Measurements from ENCODE around the gene DNAJC15. TPM values are rescaled to one million over a fixed set of nuclear protein-coding genes. Genes with fewer than 3 reads are reported as not detected.
"Not testable (repeated sequence)": the region's sequence is repeated elsewhere in the genome, so short reads cannot be mapped to it uniquely, and the experiment has no call there.

The DNAJC15 gene
- total RNA-seq, 1 donor from 2014 or later: 5.3 TPM

DNA sequence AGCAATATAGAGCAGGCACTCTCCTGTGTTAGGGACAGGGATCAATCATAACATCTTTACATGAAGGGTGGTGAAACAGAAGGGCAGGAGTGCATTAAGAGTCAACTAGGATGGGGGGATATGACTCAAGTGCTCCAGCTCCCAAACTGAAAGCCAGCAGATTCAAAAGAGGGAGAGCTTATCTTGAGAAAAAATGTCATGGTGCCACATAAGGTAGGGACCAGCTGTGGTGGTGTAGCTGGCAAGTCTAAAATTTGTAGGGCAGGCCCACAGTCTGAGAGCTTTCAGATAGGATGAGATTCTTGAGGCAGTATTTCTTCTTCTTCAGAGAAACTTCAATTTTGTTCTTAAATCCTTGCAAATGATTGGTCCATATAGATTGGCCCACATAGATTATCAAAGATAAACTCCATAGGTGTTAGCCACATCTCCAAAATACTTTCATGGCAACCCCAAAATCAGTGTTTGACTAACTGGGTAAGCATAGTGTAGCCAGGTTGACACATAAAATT is 19.1 kb downstream of the DNAJC15 start:
- no peak for DNase-seq (ENCODE audit: extremely low read depth, low read depth, low spot score)

DNA sequence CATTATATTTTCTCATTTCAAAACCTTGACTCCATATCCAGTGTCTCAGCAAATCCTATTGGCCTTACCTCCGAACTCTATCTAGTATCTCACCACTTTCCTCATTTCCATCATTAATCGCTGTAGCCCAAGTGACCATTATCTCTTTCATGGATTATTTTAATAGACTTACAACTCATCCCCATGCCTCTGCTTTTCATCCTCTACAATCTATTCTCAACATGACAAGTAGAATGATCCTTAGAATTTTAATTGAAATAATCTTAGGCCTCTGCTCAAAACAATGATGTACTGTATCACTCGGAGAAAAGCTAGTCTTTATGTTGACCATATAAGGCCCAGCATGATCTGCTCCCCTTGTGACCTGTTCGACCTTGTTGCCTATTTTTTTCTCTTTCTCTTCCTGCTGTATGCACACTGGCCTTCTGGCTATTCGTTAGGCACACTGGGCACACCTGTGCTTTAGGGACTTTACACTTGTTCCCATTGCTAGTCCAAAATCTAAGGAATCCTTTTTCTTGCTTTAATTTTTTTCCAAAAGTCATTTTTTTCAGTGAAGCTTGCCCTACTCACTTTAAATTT is 21.4 kb downstream of the DNAJC15 start:
- no peak for DNase-seq (ENCODE audit: extremely low read depth, low read depth, low spot score)

DNA sequence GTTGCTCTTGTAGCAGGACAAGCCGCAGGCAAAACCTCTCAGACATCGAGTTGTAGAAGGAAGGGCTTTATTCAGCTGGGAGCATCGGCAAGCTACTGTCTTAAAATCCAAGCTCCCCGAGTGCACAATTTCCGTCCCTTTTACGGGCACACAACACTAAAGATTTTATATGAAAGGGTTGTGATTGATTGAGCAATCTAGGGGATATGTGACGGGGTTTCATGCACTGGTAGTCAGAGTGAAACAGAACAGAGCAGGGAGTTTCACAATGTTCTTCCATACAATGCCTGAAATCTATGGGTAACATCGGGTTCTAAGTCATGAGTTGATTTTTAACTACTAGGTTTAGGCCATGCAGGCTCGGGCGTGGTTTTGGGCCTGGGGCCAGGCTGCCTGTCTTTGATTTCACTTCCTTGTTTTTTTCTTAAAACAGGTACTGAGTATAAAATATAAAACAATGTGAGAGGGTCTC is 22.0 kb downstream of the DNAJC15 start:
- DNase-seq (ENCODE audit: extremely low read depth, low read depth, low spot score): not testable (repeated sequence)

GRCh38 chr13:43046259-43046658 is 22.9 kb downstream of the DNAJC15 start:
- no peak for DNase-seq (ENCODE audit: extremely low read depth, low read depth, low spot score)

DNA sequence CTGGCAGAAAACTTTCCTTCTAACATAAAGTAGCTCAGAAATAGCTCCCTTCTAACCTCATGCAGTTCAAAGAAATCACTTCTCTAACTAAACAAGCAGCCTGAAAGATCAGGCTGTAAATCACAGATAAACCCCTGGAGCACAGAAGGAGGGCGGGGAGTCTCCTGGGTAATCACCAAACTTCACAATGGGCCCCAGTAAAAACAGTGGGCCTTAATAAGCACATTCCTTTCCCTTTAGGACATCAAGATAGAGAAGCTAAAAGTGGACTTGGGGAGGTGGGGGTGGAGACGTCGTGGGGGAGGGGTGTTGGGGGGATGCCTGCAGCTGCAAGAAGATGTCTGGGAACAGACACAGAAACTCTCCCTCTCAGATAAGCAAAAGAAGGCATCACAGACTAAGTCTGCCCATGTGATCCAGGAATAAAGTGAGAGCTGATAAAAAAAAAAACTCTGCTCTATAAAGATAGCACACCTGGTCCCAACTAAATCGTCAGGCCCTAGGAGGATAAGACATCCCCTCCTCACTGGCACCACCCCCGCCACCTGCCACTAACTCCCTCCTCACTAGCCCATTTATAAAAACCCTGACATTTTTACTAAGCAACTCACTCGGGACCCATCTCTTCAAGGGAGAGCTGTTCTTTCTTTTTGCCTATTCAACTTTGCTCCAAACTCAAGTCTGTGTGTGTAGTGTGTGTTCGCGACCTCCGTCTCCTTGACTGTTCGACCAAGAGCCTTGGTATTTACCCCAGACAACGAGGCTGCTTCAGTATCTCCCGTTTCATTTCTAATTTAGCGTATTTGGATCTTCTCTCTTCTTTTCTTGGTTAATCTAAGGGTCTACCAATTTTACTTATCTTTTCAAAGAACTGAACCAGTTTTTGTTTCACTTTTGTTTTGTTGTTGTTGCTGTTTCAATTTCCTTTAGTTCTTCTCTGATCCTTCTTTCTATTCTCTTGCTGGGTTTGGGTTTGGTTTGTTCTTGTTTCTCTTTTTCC is 31.7 kb downstream of the DNAJC15 start:
- DNase-seq (ENCODE audit: extremely low read depth, low read depth, low spot score): no peak

DNA sequence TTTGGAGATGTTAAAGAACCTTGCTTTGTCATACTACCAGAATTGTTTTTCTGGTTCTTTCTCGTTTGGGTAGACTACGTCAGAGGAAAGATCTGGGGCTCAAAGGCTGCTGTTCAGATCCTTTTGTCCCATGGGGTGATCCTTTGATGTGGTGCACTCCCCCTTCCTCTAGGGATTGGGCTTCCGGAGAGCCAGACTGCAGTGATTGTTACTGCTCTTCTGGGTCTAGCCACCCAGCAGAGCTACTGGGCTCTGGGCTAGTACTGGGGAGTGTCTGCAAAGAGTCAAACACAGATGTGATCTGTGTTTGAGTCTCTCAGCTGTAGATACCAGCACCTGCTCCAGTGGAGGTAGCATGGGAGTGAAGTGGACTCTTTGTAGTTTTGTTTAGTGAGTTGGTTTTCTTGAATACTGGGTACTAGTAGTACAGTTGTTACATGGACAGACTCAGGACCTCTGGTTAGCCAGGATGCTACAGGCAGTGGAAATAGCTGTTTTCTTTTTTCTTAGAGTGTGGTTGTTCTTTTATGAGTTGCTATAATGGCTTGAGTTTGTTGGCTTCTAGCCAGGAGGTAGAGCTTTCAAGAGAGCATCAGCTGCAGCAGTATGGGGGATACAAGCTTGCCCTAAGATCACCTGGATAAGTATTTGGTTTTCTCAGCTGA is 34.4 kb downstream of the DNAJC15 start:
- no peak for DNase-seq (ENCODE audit: extremely low read depth, low read depth, low spot score)

DNA sequence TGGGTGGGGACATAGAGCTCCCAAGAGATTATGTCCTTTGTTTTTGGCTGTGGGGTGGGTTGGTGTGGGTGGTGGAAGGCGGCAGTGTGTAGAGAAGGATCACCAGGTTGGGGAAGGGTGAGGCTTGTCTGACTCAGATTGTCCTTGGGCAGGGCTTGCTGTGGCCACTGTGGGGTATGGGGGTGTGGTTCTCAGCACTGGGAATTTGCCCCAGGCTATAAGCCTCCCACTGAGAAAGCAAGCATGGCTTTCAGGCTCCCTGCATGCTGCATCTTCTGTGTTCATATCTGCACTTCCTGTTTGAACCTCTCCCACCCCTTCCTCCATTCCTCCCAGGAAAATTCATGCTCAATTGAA is 34.9 kb downstream of the DNAJC15 start:
- DNase-seq (ENCODE audit: extremely low read depth, low read depth, low spot score): no peak

GRCh38 chr13:43058831-43059230 is 35.4 kb downstream of the DNAJC15 start:
- DNase-seq (ENCODE audit: extremely low read depth, low read depth, low spot score): no peak

- not testable (repeated sequence) for DNase-seq (ENCODE audit: extremely low read depth, low read depth, low spot score)
Observed at GRCh38 chr13:43059779-43060178, 36.4 kb downstream of the DNAJC15 start.

- DNase-seq (ENCODE audit: extremely low read depth, low read depth, low spot score): not testable (repeated sequence)
Observed at GRCh38 chr13:43060806-43061205, 37.4 kb downstream of the DNAJC15 start.

- DNase-seq (ENCODE audit: extremely low read depth, low read depth, low spot score): no peak
Observed at GRCh38 chr13:43061496-43062280, 38.3 kb downstream of the DNAJC15 start.

DNA sequence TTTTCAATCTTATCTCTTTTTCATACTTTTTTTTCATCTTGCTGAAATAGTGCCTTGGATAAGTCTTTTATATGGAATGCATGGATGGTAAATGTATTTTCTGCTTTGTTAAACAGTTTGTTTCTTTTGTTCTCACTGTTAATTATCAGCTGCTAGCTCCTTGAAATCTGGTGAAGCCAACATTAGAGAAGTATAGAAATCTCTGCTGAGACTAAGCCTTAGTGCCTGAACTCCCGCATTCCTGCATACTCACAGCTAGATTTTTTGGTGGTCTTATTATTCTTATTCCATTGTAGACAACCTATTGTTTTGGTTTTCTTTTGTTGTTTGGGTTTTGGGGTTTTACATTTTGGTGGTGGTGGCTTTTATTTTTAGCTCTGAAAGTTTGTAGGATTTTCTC is 48.4 kb downstream of the DNAJC15 start:
- DNase-seq (ENCODE audit: extremely low read depth, low read depth, low spot score): no peak

- no peak for DNase-seq (ENCODE audit: extremely low read depth, low read depth, low spot score)
Observed at GRCh38 chr13:43072394-43072793, 49.0 kb downstream of the DNAJC15 start.

DNA sequence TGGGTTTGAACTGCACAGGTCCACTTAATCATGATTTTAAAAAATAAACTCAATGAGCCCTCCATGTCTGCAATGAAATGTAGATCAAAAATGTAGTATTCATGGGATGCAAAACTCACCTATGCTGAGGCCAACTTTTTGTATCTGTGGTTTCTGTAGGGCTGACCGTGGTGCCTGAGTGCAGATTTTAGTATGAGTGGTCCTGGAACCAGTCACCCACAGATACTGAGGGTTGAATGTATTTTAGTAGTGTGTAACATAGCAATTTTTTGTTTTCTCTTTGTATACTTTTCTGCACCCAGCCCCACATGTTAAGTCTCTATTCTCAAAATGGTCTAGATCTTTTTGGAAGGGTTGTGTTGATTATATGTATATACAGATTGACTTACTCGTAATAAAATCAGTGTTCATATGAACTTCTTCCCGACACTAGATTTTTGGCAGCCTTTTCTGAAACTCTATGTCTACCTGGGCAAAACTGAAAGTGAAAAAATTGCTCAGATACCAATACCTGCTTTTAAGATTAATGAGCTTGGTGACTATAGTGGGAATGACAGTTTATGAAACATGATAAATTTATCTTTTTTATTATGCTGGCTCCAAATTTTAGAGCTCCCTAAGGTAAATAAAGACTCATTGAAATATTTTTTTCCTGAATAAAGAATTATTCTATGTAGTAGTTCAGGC is 51.6 kb downstream of the DNAJC15 start:
- DNase-seq (ENCODE audit: extremely low read depth, low read depth, low spot score): no peak

- DNase-seq (ENCODE audit: extremely low read depth, low read depth, low spot score): not testable (repeated sequence)
Observed at GRCh38 chr13:43075511-43075902, 52.1 kb downstream of the DNAJC15 start.

GRCh38 chr13:43077046-43077445 is 53.7 kb downstream of the DNAJC15 start:
- no peak for DNase-seq (ENCODE audit: extremely low read depth, low read depth, low spot score)

GRCh38 chr13:43077461-43077860 is 54.1 kb downstream of the DNAJC15 start:
- no peak for DNase-seq (ENCODE audit: extremely low read depth, low read depth, low spot score)

- no peak for DNase-seq (ENCODE audit: extremely low read depth, low read depth, low spot score)
Observed at GRCh38 chr13:43077906-43078305, 54.5 kb downstream of the DNAJC15 start.

GRCh38 chr13:43078399-43078798 is 55.0 kb downstream of the DNAJC15 start:
- DNase-seq (ENCODE audit: extremely low read depth, low read depth, low spot score): no peak

DNA sequence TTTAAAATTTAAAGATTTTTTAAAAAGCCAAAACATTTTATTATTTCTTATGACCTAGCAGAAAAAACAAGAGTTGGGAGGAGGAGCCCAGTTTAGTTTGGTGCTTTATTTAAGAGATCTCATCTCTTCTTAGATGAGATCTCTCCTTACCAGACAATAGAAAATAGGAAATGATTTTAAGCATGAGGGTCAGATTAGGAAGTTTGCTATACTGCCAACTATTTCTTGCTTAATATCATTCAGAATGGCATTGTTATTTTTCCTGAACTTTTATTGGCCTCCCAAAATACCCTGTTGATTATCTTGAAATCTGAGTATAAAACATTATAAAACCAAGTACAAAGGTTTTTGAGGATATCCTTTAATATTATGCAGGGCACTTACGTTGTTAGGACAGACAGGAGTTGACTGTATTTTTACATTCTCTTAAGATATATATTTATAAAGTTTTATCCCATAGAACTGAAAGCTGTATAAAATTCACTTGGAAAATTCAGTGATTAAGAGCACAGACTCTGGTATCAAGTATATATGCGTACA is 56.1 kb downstream of the DNAJC15 start:
- no peak for DNase-seq (ENCODE audit: extremely low read depth, low read depth, low spot score)

All from glomerular endothelial cell (primary cell).